ENCODE results near the gene GALNT9.

Gene GALNT9

GRCh38 chr12:132352896-132353800 is 23.8 kb upstream of the GALNT9 start:
- peaks cover 11% of the 10 kb centered on the region for H3K27me3 Mint-ChIP-seq
- ATAC-seq = no peak
- H3K4me1 Mint-ChIP-seq = no peaks in the 10 kb centered on the region
- H3K9me3 Mint-ChIP-seq = no peaks in the 10 kb centered on the region
- no peak overlapping the region for H3K27ac Mint-ChIP-seq
- DNase-seq = no peak
- H3K4me3 Mint-ChIP-seq = no peak overlapping the region

DNA sequence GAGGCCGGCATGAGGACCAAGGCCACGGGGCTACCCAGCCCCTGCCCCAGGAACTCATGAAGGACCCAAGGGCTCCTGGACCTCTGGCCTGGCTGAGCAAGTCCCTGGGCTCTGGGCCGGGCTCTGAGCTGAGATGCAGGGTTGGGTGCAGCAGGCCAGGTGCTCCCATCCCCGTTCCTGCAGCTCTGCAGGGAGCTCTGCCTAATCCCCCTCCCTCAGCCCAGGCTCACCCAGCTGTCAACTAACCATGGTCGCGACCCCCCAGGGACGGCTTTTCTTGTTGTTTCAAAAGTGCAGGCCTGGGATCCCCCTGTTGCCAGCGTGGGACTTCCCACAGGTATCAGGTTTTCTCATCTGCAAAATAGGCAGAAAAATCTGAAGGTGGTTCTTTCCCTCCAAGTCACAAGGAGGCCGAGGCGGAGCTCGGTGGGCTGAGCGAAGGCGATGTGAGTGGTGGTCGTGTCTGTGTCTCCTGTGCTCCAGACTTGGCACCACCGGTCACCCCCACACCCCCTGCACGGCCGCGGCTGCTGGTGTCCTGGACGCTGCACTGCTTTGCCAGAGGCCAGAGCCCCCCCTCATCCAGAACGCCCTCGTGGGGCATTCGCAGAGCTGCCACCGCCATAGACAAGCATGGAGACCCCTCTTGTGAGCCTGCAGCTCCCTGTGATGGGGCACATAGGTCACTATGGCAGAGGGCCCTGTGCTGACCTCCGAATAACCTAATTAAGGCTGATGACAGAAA is 22.5 kb upstream of the GALNT9 start:
- peak; percentile 28 for ATAC-seq
- no peak overlapping the region for H3K4me3 Mint-ChIP-seq
- no peaks in the 10 kb centered on the region for H3K9me3 Mint-ChIP-seq
- H3K4me1 Mint-ChIP-seq = no peaks in the 10 kb centered on the region
- DNase-seq = no peak
- H3K27me3 Mint-ChIP-seq = peaks cover 11% of the 10 kb centered on the region
- no peak overlapping the region for H3K27ac Mint-ChIP-seq

DNA sequence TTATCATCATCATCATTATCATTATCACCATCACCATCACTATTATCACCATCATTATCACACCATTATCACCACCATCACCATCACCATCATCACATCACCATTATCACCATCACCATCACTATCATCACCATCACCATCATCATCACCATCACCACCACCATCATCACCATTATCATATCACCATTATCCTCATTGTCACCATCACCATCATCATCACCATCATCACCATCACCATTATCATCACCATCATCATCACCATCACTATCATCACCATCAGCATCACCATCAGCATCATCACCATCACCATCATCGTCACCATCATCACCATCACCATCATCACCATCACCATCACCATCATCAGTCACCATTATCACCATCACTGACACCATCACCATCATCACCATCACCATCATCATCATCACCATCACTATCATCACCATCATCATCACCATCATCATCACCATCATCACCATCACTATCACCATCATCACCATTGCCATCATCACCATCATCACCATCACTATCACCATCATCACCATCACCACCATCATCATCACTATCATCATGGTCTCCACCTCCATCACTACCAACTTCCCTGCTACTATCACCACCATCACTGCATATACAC is 20.2 kb upstream of the GALNT9 start:
- no peak overlapping the region for H3K27ac Mint-ChIP-seq
- H3K4me1 Mint-ChIP-seq = no peaks in the 10 kb centered on the region
- H3K27me3 Mint-ChIP-seq = no peaks in the 10 kb centered on the region
- no peak for DNase-seq
- H3K4me3 Mint-ChIP-seq = no peak overlapping the region
- ATAC-seq = no peak
- H3K9me3 Mint-ChIP-seq = no peaks in the 10 kb centered on the region

DNA sequence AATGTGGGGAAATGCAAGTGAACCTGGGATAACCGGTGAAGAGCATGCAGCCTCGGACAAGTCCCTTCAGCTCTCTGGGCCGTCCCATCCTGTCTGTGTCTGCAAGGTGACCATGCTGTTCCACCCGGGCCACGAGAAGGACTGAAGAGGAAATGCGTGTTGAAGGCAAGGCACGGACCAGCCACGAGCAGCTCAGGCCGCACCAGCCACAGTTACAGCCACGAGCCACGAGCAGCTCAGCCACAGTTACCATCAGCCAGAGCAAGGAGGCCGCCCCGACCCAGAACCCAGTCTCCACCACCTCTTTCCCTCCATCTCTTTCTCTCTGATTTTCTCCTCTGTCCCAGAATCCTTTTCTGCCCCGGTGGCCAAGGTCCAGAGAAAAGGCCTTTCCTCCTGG is 18.8 kb upstream of the GALNT9 start:
- no peak overlapping the region for H3K27ac Mint-ChIP-seq
- no peak for ATAC-seq

GRCh38 chr12:132347176-132347855 is 17.9 kb upstream of the GALNT9 start:
- H3K9me3 Mint-ChIP-seq = no peaks in the 10 kb centered on the region
- H3K27ac Mint-ChIP-seq = no peak overlapping the region
- H3K4me3 Mint-ChIP-seq = no peak overlapping the region
- no peak for DNase-seq
- H3K4me1 Mint-ChIP-seq = no peaks in the 10 kb centered on the region
- H3K27me3 Mint-ChIP-seq = peaks cover 21% of the 10 kb centered on the region
- no peak for ATAC-seq

More for the DNA sequence above, 18.8 kb upstream of the GALNT9 start:
- Mint-ChIP-seq H3K4me1 (no peaks in the 10 kb centered on the region), H3K4me3 (no peak overlapping the region), H3K27me3 (peaks cover 13% of the 10 kb centered on the region), H3K9me3 (no peaks in the 10 kb centered on the region)
- no peak for DNase-seq

DNA sequence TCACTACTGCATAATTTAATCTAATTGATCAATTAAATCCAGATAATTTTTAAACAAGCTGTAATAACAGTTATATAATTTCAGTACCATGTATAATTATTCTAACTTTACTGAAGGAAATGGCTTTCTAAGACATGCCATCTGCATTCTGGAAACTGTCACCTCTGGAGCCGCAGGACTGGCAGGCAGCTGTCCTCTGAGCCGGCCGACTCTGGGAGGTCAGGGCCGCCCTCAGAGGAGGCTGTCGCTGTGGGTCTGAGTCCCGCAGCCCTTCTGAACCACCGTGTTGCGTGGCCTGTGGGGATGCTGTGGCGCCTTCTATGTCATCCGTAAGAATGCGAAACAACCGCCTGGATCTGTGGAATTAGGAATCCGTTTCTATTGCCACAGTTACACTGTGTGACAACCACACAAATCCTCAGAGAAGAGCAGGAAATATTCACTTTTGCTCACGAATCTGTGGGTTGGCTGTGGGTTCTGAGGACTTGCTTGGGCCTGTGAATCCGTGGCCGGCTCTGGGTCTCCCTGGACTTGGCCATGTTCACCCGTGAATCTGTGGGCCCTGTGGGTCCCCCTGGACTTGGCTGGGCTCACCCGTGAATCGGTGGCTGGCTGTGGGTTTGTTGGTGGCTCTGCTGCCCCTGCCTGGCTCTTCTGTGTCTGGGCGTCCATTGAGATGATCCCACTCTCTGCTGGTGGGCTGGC is 17.2 kb upstream of the GALNT9 start:
- H3K27ac Mint-ChIP-seq = no peak overlapping the region
- ATAC-seq (no peak), DNase-seq (no peak)
- H3K9me3 Mint-ChIP-seq = no peaks in the 10 kb centered on the region
- no peak overlapping the region for H3K4me3 Mint-ChIP-seq
- H3K4me1 Mint-ChIP-seq = no peaks in the 10 kb centered on the region
- H3K27me3 Mint-ChIP-seq = peaks cover 23% of the 10 kb centered on the region

- DNase-seq (no peak), ATAC-seq (peak; percentile 21)
- no peaks in the 10 kb centered on the region for H3K4me1 Mint-ChIP-seq
- peaks cover 30% of the 10 kb centered on the region for H3K27me3 Mint-ChIP-seq
- H3K27ac Mint-ChIP-seq = no peak overlapping the region
- H3K4me3 Mint-ChIP-seq = no peak overlapping the region
- H3K9me3 Mint-ChIP-seq = no peaks in the 10 kb centered on the region
These were observed 16.3 kb upstream of the GALNT9 start for GRCh38 chr12:132345561-132346200.

DNA sequence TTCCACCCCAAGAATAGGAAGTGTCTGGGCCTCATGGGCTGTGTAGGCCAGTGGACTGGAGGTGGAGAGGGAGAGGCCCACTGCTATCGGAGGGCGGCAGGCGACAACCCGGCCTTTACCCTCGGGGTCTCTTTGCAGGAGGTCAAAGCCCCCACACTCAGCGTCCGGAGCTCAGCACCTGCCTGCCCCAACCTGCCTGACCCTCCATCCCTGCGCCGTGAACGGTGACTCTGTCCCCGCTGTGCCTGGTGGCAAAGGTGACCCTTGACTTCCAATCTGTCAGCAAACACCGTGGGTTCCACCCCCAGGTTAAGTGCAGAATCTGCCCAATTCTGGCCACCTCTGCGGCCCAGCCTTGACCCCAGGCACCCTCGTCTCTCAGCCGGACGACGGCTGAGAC is 15.7 kb upstream of the GALNT9 start:
- ATAC-seq = no peak
- H3K4me1 Mint-ChIP-seq = no peaks in the 10 kb centered on the region
- H3K9me3 Mint-ChIP-seq = no peaks in the 10 kb centered on the region
- no peak overlapping the region for H3K4me3 Mint-ChIP-seq
- DNase-seq = no peak
- H3K27ac Mint-ChIP-seq = peak overlapping the region in 1 of 2 donors; percentile 64
- H3K27me3 Mint-ChIP-seq = peaks cover 36% of the 10 kb centered on the region

DNA sequence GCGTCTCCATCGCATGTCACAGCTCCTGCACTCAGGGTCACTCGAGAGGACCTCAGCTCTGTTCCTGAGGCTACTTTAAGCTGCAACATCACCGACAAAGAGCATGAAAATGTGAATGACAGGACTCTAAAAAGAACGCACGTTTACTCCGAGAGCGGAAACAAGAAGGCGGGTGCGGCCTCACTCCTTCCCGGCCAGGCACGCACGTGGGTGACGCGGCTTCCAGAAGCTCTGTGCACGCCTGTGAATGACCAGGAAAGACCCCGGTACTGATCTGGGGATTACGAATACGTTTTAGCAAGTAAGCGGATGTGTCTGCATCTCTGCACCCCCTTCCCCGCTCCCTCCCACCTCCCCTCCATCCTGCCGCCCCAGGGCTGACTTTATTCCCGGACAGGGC is 15.2 kb upstream of the GALNT9 start:
- H3K4me1 Mint-ChIP-seq = no peaks in the 10 kb centered on the region
- peaks cover 36% of the 10 kb centered on the region for H3K27me3 Mint-ChIP-seq
- H3K27ac Mint-ChIP-seq = no peak overlapping the region
- H3K4me3 Mint-ChIP-seq = no peak overlapping the region
- no peak for ATAC-seq
- no peak for DNase-seq
- H3K9me3 Mint-ChIP-seq = no peaks in the 10 kb centered on the region

DNA sequence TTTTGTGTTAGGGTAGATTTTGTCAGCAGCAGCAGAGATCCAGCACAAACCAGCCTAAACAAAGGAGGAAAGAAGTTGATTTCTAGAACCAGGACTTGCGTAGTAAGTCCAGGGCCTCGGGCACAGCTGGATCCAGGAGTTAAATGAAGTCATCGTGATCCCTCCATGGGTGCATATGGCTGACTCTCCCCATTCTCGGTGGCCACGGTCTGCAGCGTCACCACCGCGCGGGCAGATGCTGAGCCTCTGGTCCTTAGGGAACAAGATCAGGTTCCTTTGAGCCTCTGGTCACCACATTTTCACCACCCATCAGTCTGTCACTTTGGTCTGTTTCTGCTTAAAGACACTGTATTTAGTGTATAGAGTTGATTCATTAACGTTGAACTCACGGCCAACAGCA is 14.8 kb upstream of the GALNT9 start:
- Mint-ChIP-seq H3K9me3 (no peaks in the 10 kb centered on the region), H3K27me3 (peaks cover 36% of the 10 kb centered on the region), H3K4me1 (no peaks in the 10 kb centered on the region), H3K4me3 (no peak overlapping the region), H3K27ac (no peak overlapping the region)
- ATAC-seq (no peak), DNase-seq (no peak)

GRCh38 chr12:132343294-132344004 is 14.1 kb upstream of the GALNT9 start:
- H3K27ac Mint-ChIP-seq = no peak overlapping the region

DNA sequence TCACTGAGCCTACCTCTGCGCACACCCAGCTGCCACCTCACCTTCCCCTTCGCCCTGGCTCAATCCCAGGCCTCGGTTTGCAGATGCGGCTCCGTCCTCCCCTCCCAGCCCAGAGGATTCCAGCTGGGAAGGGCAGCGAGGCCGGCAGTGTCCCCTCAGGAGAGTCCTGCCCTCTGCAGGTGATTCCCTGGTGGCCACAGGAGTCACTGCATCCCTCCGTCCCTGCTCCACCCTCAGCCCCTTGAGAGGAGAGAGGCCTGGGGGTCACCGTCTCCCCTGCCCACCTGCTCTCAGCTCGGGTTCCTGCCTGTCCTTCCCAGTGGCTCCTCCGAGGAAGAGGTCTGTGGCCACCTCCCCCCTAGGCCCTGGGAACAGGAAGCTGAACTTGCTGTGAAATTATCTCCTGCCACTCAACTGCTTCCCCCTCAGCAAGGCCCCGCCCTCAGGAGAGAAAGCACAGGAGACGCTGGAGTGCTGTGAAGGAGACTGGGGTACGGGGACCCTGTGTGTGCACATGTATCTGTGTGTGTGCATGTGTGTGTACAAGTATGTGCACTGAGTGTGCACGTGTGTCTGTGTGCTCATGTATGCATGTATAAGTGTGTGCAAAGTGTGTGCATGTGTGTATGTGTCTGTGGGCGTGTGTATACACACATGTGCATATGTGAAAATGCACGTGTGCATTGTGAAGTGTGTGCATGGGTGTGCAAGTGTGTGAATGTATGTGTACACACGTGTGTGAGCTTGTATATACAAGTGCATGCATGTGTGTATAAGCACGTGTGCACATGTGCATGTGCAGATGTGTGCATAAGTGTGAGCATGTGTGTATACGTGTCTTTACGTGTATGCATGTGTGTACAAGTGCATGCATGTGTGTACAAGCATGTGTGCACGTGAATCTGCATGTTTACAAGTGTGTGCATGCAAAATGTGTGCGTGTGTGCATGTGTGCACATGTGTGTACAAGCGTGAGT is 13.2 kb upstream of the GALNT9 start:
- DNase-seq = no peak
- no peak for ATAC-seq
- H3K4me1 Mint-ChIP-seq = no peaks in the 10 kb centered on the region
- no peak overlapping the region for H3K4me3 Mint-ChIP-seq
- H3K9me3 Mint-ChIP-seq = no peaks in the 10 kb centered on the region
- H3K27me3 Mint-ChIP-seq = peaks cover 43% of the 10 kb centered on the region
- no peak overlapping the region for H3K27ac Mint-ChIP-seq

More at GRCh38 chr12:132343294-132344004, 14.1 kb upstream of the GALNT9 start:
- H3K4me3 Mint-ChIP-seq = no peak overlapping the region
- no peaks in the 10 kb centered on the region for H3K4me1 Mint-ChIP-seq
- no peaks in the 10 kb centered on the region for H3K9me3 Mint-ChIP-seq
- no peak for ATAC-seq
- no peak for DNase-seq
- H3K27me3 Mint-ChIP-seq = peaks cover 36% of the 10 kb centered on the region

DNA sequence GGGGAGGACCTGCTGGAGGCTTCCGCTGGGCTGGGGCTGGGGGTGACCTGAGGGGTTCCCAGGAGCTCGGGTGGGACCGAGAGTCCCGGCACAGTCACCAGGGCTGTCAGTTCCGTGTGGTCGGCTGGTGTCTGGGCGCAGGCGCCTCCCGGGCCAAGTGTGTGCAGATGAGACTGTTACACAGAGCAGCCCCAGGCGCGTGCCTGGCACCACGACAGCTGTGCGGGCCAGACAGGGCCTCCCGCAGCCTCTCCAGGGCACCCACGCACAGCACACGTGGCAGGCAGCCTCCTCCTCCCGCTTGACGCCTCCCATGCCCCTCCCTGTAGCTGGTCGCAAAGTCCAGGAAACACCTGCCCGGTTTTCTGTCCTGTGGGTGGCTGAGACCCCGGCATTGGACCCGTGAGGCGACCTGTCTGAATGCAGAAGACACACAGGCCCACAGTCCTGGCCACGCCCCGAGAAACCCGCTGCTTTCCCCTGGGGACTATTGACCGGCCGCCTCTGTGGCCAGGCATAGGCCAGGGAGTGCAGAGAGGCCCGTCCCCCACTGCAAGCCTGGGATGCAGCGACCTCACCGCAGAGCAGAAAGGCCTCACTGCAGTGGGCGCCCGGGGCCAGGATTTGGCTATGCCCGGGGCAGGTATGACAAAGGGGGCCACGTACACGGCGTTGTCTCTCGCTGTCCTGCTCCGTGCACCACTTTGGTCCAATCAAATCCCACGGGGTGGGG is 12.1 kb upstream of the GALNT9 start:
- no peak for DNase-seq
- ATAC-seq = no peak
- no peaks in the 10 kb centered on the region for H3K9me3 Mint-ChIP-seq
- no peak overlapping the region for H3K4me3 Mint-ChIP-seq
- H3K27me3 Mint-ChIP-seq = peaks cover 50% of the 10 kb centered on the region
- no peak overlapping the region for H3K27ac Mint-ChIP-seq
- no peaks in the 10 kb centered on the region for H3K4me1 Mint-ChIP-seq
